Measurements from ENCODE around the gene PRXL2C.

DNA sequence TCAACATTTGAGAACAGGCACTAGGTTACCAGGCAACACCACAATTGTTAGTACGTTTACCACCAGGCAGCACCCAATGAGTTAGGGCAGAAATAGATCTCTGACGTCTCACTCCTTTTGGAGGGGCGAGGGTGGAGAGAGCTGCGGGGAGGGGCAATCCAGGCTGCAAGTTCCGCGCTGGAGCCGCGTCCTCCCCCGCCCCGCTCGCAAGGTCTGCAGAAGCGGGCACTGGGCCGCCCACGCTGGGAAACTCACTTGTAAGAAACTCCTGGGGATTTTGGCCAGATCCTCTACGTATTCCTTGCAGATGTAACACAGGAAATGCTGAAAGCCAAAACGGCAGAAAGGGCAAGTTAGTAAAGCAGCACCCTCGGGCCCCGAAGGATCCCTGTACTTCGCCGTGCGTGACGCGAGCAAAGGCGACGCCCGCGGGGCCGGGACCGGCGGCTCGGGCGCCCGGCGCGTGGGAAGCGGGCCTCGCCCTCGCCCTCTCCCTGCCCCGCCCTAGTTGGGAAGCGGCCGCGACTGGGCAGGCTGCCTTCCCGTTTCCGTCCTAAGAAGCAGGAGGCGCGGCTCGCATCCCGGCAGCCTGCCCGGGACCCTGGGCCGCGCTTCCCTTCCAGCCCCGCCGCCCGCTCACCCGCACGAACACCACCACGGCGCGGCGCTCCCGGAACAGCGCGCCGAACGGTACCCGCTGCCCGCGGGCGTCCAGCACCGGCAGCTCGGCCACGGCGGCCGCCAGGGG lies 493 bp downstream of the PRXL2C start:
- TF ChIP-seq, protein P1, sequence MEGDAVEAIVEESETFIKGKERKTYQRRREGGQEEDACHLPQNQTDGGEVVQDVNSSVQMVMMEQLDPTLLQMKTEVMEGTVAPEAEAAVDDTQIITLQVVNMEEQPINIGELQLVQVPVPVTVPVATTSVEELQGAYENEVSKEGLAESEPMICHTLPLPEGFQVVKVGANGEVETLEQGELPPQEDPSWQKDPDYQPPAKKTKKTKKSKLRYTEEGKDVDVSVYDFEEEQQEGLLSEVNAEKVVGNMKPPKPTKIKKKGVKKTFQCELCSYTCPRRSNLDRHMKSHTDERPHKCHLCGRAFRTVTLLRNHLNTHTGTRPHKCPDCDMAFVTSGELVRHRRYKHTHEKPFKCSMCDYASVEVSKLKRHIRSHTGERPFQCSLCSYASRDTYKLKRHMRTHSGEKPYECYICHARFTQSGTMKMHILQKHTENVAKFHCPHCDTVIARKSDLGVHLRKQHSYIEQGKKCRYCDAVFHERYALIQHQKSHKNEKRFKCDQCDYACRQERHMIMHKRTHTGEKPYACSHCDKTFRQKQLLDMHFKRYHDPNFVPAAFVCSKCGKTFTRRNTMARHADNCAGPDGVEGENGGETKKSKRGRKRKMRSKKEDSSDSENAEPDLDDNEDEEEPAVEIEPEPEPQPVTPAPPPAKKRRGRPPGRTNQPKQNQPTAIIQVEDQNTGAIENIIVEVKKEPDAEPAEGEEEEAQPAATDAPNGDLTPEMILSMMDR (IDR thresholded peaks at IDR 0.05; ENCODE audit: insufficient read depth, low read length), result no peak
- TF ChIP-seq POLR2AphosphoS5 (IDR thresholded peaks at IDR 0.05; ENCODE audit: low read depth), result no peak

All from HL-60 (cell line).